HL-60 (cell line): ENCODE results near the gene SPON1.

ENCODE experiments used
- DNase-seq, 2 experiments: peaks; one replicate each; pipeline ENCODE4 v3.0.0-alpha.2; 2010 to 2020; ENCODE audit warnings: low read depth in 1 of 2, low spot score in 1 of 2
- H3K27ac ChIP-seq: fragments of 250-450 bp; sonication (Bioruptor Pico); replicated peaks from 2 replicates; pipeline ENCODE4 v1.5.1; 2020; ENCODE audit warnings: mild to moderate bottlenecking, moderate library complexity
- H3K27me3 ChIP-seq: fragments of 250-450 bp; sonication (Bioruptor Pico); 2 replicates; pipeline ENCODE4 v1.5.1; 2021; ENCODE audit warnings: mild to moderate bottlenecking, moderate library complexity; ENCODE audit not compliant: insufficient read depth, poor library complexity, severe bottlenecking
- H3K4me3 ChIP-seq: replicated peaks from 2 replicates; pipeline ENCODE4 v1.5.1; 2011; ENCODE audit warnings: mild to moderate bottlenecking, control low read depth, low read length; ENCODE audit not compliant: insufficient read depth
- CTCF ChIP-seq: IDR thresholded peaks from one replicate; pipeline ENCODE4 v1.5.1; 2011; ENCODE audit warnings: low read length, control low read depth, inconsistent platforms; ENCODE audit not compliant: insufficient read depth
- GABPA ChIP-seq: IDR thresholded peaks from 2 replicates; pipeline ENCODE4 v1.6.1; 2012; ENCODE audit warnings: low read depth
- POLR2AphosphoS5 ChIP-seq: IDR thresholded peaks from 2 replicates; pipeline ENCODE4 v1.6.1; 2012; ENCODE audit warnings: low read depth
- REST ChIP-seq: IDR thresholded peaks from 2 replicates; pipeline ENCODE4 v1.6.1; 2012; ENCODE audit warnings: low read depth; ENCODE audit not compliant: insufficient replicate concordance
- SPI1 ChIP-seq: IDR thresholded peaks from 2 replicates; pipeline ENCODE4 v1.6.1; 2012; ENCODE audit warnings: low read depth, mild to moderate bottlenecking, borderline replicate concordance

The SPON1 gene

GRCh38 chr11:14018441-14018840, 55.9 kb downstream of the SPON1 start:
- no peak for DNase-seq
- Histone ChIP-seq H3K4me3 (no peak overlapping the region), H3K27me3 (no peaks in the 10 kb centered on the region), H3K27ac (no peak overlapping the region)
- no peak for TF ChIP-seq GABPA
- TF ChIP-seq REST, result no peak
- no peak for TF ChIP-seq CTCF
- TF ChIP-seq POLR2AphosphoS5, result no peak
- no peak for TF ChIP-seq SPI1

GRCh38 chr11:14021738-14022137, 59.2 kb downstream of the SPON1 start:
- no peak for DNase-seq
- Histone ChIP-seq H3K27me3 (peaks cover under 1% of the 10 kb centered on the region), H3K4me3 (no peak overlapping the region), H3K27ac (no peak overlapping the region)
- TF ChIP-seq GABPA (no peak), SPI1 (no peak), POLR2AphosphoS5 (no peak), CTCF (no peak), REST (no peak)

- no peak overlapping the region for H3K27ac ChIP-seq
- no peak overlapping the region for H3K4me3 ChIP-seq
- no peak for DNase-seq
- TF ChIP-seq GABPA, result no peak
- TF ChIP-seq SPI1, result no peak
- no peak for TF ChIP-seq REST
- no peak for TF ChIP-seq POLR2AphosphoS5
- TF ChIP-seq CTCF, result no peak
- H3K27me3 ChIP-seq, result peaks cover 3% of the 10 kb centered on the region
These were observed 59.7 kb downstream of the SPON1 start for GRCh38 chr11:14022251-14022650.
